Cardiac fibroblast (primary cell): Measurements from ENCODE around the gene ATP1A4.

Experiments
- DNase-seq, 2 donors: peaks; one replicate each; pipeline versions ENCODE4 v3.0.0 to v3.0.0-alpha.2; 2010; ENCODE audit warnings: low read depth in 2 of 2
- H3K4me3 ChIP-seq, 2 donors: replicated peaks in 1 of 2; 1 replicate in 1 of 2; 2 replicates in 1 of 2; pipeline ENCODE4 v1.5.1; 2011; ENCODE audit warnings: low read depth in 2 of 2, low read length in 2 of 2, mild to moderate bottlenecking in 2 of 2, moderate library complexity in 1 of 2
- CTCF ChIP-seq: IDR thresholded peaks from one replicate; pipeline ENCODE4 v1.5.1; 2011; ENCODE audit warnings: low read depth, mild to moderate bottlenecking, low read length, inconsistent platforms

Gene ATP1A4

GRCh38 chr1:160156361-160156760 is 5.0 kb downstream of the ATP1A4 start:
- TF ChIP-seq CTCF, result no peak
- H3K4me3 ChIP-seq, result no peak overlapping the region
- no peak for DNase-seq

- no peak for TF ChIP-seq CTCF
- H3K4me3 ChIP-seq, result no peak overlapping the region
These were observed 5.8 kb downstream of the ATP1A4 start for GRCh38 chr1:160157174-160157573.

GRCh38 chr1:160158031-160158430 is 6.6 kb downstream of the ATP1A4 start:
- no peak for DNase-seq
- TF ChIP-seq CTCF, result no peak

More at GRCh38 chr1:160157174-160157573, 5.8 kb downstream of the ATP1A4 start:
- DNase-seq, result no peak

GRCh38 chr1:160158534-160158933 is 7.1 kb downstream of the ATP1A4 start:
- no peak for TF ChIP-seq CTCF
- no peak overlapping the region for H3K4me3 ChIP-seq

More at GRCh38 chr1:160158031-160158430, 6.6 kb downstream of the ATP1A4 start:
- H3K4me3 ChIP-seq, result no peak overlapping the region

GRCh38 chr1:160159846-160160245 is 8.4 kb downstream of the ATP1A4 start:
- peak in 1 of 2 donors; percentile 9 for DNase-seq
- no peak for TF ChIP-seq CTCF
- no peak overlapping the region for H3K4me3 ChIP-seq

More at GRCh38 chr1:160158534-160158933, 7.1 kb downstream of the ATP1A4 start:
- DNase-seq, result no peak

- peak; percentile 41 for TF ChIP-seq CTCF
- H3K4me3 ChIP-seq, result no peak overlapping the region
- DNase-seq, result peak; percentile 13 to 38
These were observed 10.7 kb downstream of the ATP1A4 start for GRCh38 chr1:160161965-160162705.
